GM12891 (cell line): ENCODE measurements around the gene FGD3.
"Not testable (repeated sequence)": the region's sequence is repeated elsewhere in the genome, so short reads cannot be mapped to it uniquely, and the experiment has no call there.

Source experiments
- DNase-seq: peaks from one replicate; pipeline ENCODE4 v3.0.0; 2011; ENCODE audit warnings: low spot score; ENCODE audit not compliant: insufficient read length
- FAIRE-seq: peaks from 2 replicates; lab custom pipeline; 2011; peaks lifted over from hg19 to GRCh38; lab: Jason Lieb, UNC
- PAX5 ChIP-seq: IDR thresholded peaks from 2 replicates; pipeline ENCODE4 v1.6.1; 2011; ENCODE audit warnings: low read length, moderate library complexity, mild to moderate bottlenecking; ENCODE audit not compliant: insufficient read depth, severe bottlenecking
- POLR2A ChIP-seq: IDR thresholded peaks from 2 replicates; pipeline ENCODE4 v1.6.1; 2011; ENCODE audit warnings: low read depth, low read length, control low read depth
- POLR2AphosphoS5 ChIP-seq: IDR thresholded peaks from 2 replicates; pipeline ENCODE4 v1.6.1; 2011; ENCODE audit warnings: low read depth, low read length, control low read depth
- POU2F2 ChIP-seq: IDR thresholded peaks from 2 replicates; pipeline ENCODE4 v1.6.1; 2011; ENCODE audit warnings: low read depth, mild to moderate bottlenecking, control low read depth, low read length, moderate library complexity
- SPI1 ChIP-seq: IDR thresholded peaks from 2 replicates; pipeline ENCODE4 v1.6.1; 2011; ENCODE audit warnings: low read depth, low read length, control low read depth
- TAF1 ChIP-seq: IDR thresholded peaks from 2 replicates; pipeline ENCODE4 v1.6.1; 2011; ENCODE audit warnings: low read depth, low read length, control low read depth

FGD3 gene

GRCh38 chr9:93009337-93010015 lies 62.2 kb downstream of the FGD3 start:
- no peak for TF ChIP-seq POLR2A
- no peak for TF ChIP-seq POU2F2
- no peak for TF ChIP-seq POLR2AphosphoS5
- TF ChIP-seq PAX5: no peak
- no peak for TF ChIP-seq TAF1
- FAIRE-seq (no peak), DNase-seq (no peak)

- no peak for DNase-seq
- FAIRE-seq: no peak
- TF ChIP-seq SPI1 (no peak), POLR2AphosphoS5 (no peak), POLR2A (no peak), POU2F2 (no peak), TAF1 (no peak), PAX5 (no peak)
These were observed 62.7 kb downstream of the FGD3 start for GRCh38 chr9:93010056-93010455.

- TF ChIP-seq POLR2AphosphoS5: no peak
- no peak for TF ChIP-seq TAF1
- no peak for TF ChIP-seq PAX5
- no peak for TF ChIP-seq SPI1
- TF ChIP-seq POLR2A: no peak
- no peak for TF ChIP-seq POU2F2
- FAIRE-seq (no peak), DNase-seq (no peak)
These were observed 63.4 kb downstream of the FGD3 start for GRCh38 chr9:93010704-93011103.

GRCh38 chr9:93011114-93011513 lies 63.8 kb downstream of the FGD3 start:
- FAIRE-seq: no peak
- DNase-seq: no peak
- no peak for TF ChIP-seq POU2F2
- TF ChIP-seq POLR2A: no peak
- TF ChIP-seq POLR2AphosphoS5: no peak
- no peak for TF ChIP-seq TAF1
- no peak for TF ChIP-seq PAX5
- TF ChIP-seq SPI1: no peak

- no peak for DNase-seq
- FAIRE-seq: no peak
These were observed 65.9 kb downstream of the FGD3 start for GRCh38 chr9:93012963-93013855.

DNA sequence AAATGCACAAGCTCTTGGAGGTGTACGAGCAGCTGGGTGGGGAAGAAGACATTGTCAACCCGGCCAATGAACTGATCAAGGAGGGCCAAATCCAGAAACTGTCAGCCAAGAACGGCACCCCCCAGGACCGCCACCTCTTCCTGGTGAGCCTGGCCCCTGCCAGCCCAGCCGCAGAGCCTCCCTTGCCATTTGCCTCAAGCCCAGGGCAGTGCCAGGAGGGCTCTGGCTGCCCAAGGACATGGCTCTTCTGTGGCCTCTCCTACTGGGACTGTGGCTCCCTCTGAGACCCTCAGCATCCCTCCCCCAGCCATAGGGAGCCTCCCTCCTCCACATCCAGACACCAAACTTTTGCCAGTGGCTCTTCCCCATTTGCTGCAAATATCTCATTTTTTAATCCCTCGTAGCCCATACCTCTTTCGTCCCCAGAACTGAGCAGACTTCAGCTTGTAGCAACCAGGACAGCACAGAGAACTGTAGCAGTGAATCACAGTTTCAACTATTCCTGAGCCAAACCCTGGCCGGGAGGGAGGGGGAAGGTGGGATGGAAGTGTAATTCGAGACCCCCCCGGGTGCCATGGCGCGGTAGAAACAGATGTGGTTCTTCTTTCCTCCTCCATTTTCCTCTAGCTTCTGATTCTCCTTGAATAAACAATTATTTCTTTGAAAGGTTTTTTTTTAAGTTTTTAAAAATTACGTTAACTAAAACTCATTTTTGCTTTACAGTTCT lies 66.7 kb downstream of the FGD3 start:
- no peak for FAIRE-seq
- no peak for TF ChIP-seq SPI1
- TF ChIP-seq PAX5: no peak
- no peak for DNase-seq

More at GRCh38 chr9:93012963-93013855, 65.9 kb downstream of the FGD3 start:
- TF ChIP-seq TAF1 (no peak), POLR2AphosphoS5 (no peak), POU2F2 (no peak), PAX5 (no peak), SPI1 (no peak), POLR2A (no peak)

- DNase-seq, FAIRE-seq: not testable (repeated sequence)
These were observed 67.9 kb downstream of the FGD3 start for GRCh38 chr9:93015190-93015589.

DNA sequence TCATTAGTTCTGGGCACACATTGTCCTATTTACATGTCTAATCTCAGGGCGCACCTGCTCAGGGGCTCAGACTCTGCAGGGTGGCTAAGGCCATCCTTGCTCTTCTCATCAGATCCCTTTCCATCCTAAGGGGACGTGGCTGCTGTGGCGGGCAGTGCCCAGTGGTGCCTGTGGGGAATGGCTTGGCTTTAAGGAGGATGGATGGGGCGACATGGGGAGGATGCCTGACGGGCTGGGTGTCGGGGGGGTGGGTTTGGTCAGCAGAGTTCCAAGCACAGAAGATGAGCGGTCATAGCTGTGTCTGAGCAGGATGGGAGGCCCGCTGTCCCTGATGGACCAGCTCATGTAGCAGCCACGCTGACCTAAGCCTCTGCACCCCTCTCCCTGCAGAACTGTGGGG lies 70.3 kb downstream of the FGD3 start:
- TF ChIP-seq TAF1 (no peak), SPI1 (no peak), POLR2A (no peak), PAX5 (no peak), POU2F2 (no peak), POLR2AphosphoS5 (no peak)
- FAIRE-seq (no peak), DNase-seq (no peak)

DNA sequence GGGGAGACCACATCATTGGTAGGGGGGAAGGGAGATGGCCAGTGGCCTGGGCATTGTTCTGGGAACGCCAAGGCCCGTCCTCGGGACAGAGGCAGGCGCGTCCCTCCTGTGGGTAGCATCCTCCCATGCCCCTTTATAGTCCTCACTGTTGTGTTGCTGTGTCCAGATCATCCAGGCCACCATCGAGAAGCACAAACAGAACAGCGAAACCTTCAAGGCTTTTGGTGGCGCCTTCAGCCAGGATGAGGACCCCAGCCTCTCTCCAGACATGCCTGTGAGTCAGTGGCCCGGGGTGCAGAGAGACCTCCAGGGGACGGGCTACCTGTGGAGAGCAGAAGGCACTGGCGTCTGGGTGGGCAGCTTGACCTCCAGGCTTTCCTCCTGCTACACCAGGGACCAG lies 72.8 kb downstream of the FGD3 start:
- FAIRE-seq (no peak), DNase-seq (no peak)
- TF ChIP-seq POLR2AphosphoS5 (no peak), POU2F2 (no peak)
